ENCODE data around the gene ZNF541. TPM values are rescaled to one million over a fixed set of nuclear protein-coding genes. Genes with fewer than 3 reads are reported as not detected.
A peak's percentile ranks its signal among the peaks of the same experiment; 100 is the strongest.

ZNF541 gene, protein sequence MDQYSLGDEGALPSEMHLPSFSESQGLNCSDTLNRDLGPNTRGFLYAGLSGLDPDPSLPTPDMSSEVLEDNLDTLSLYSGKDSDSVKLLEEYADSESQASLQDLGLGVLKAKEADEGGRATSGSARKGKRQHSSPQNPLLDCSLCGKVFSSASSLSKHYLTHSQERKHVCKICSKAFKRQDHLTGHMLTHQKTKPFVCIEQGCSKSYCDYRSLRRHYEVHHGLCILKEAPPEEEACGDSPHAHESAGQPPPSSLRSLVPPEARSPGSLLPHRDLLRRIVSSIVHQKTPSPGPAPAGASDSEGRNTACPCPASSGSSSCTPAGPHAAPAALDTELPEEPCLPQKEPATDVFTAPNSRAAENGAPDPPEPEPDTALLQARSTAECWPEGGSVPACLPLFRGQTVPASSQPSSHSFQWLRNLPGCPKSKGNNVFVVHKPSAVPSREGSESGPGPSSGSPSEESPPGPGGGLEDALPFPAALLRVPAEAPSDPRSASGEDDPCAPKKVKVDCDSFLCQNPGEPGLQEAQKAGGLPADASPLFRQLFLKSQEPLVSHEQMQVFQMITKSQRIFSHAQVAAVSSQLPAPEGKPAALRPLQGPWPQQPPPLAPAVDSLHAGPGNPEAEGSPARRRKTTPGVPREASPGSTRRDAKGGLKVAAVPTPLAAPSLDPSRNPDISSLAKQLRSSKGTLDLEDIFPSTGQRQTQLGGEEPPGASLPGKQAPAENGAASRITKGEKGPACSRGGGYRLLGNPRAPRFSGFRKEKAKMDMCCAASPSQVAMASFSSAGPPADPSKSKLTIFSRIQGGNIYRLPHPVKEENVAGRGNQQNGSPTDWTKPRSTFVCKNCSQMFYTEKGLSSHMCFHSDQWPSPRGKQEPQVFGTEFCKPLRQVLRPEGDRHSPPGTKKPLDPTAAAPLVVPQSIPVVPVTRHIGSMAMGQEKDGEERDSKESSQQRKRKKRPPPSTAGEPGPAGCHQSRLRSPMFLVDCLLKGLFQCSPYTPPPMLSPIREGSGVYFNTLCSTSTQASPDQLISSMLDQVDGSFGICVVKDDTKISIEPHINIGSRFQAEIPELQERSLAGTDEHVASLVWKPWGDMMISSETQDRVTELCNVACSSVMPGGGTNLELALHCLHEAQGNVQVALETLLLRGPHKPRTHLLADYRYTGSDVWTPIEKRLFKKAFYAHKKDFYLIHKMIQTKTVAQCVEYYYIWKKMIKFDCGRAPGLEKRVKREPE (N-terminal part only)
- total RNA-seq, result 0.47 TPM
- long read RNA-seq, partial matches to known transcripts, result 1 of 3 reads
- long read RNA-seq, other reads (novel, unspliced or antisense), result 2 of 3 reads

DNA sequence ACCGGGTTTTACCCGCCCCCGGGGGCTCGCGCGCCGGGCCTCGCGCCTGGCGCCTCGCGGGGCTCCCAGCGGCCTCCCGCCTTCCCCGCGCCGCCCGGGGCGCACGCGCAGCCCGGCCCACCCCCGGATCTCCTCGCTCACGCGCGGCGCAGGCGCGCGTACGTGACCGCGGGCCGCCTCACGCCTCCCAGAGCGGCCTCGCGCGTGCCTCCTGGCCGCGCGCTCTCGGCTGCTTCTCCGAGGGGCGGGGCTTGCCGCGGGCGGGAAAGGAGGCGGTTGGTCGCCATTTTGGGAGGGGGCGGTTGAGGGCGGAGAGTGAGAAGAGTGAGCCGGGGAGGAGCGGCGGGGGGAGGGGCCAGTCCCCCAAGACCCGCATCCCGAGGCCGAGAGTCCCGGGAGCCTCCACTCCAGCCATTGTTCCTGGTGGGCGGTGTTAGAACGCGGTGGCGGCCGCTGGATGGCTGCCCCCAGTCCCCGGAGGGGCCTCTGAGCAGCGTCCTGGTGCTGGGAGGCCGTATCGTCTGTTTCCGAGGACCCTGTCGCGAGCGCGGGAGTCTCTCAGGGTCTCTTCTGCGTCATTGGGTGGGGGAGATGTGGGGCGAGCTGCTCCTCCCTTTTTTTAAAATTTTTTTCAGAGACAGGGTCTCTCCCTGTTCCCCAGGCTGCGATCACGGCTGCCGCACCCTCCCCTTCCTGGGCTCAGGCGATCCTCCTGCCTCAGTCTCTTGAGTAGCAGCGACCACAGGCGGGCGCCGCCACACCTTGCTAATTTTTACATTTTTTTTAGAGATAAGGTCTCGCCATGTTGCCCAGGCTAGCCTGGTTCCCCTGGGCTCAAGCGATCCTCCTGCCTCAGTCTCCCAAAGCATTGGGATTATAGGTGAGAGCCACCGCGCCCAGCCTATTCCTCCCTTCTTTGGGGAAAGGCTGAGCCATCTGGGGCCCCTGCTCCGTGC is at the start of gene ZNF541:
ZNF541 (minus strand) TSS at position 78 of the 956 bp plus-strand sequence. CDS start 17,292 bp downstream, outside the sequence.
- ATAC-seq (peak; percentile 85), DNase-seq (peak; percentile 78)
- intact Hi-C loops (cut with micrococcal nuclease), result no loop called here

DNA sequence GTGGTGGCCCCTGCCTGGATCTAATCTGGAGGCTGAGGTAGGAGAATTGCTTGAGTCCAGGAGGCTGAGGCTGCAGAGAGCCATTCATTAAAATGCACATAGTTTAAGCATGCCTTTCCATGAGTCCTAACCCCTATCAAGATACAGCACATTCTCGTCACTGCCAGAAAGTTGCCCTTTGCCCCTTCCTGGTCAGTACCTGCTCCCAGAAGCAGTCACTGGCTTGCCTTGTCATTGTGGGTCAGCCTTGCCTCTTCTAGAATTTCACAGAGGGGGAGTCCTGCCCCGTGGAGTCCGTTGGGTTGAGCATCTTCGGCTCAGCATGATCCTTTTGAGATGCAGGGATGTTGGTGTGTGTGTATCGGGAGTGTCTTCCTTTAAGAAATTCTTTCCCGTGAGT is 46.8 kb upstream of the ZNF541 start:
- intact Hi-C loops (cut with micrococcal nuclease), result no loop called here
- DNase-seq (no peak), ATAC-seq (no peak)

DNA sequence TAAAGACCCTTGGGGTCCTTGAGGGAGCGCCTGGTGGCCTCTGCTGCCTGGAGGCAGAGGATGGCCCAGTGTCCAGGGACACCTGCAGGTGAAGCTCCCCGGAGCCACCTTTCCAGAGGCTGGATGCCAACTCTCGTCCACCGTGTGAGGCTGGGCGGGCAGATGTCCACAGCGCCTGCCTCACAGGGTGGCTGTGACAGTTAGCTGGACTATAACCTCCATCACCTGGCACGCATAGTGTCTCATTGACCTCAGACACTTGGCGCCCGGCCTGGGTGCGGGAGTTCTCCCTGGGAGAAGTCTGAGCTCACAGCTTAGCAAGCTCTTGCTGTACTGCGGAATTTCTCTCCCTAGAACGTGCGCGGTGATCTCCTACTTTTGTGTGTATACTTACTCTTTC is 45.8 kb upstream of the ZNF541 start:
- intact Hi-C loops (cut with micrococcal nuclease), result no loop called here
- ATAC-seq (peak; percentile 89), DNase-seq (peak; percentile 91)

DNA sequence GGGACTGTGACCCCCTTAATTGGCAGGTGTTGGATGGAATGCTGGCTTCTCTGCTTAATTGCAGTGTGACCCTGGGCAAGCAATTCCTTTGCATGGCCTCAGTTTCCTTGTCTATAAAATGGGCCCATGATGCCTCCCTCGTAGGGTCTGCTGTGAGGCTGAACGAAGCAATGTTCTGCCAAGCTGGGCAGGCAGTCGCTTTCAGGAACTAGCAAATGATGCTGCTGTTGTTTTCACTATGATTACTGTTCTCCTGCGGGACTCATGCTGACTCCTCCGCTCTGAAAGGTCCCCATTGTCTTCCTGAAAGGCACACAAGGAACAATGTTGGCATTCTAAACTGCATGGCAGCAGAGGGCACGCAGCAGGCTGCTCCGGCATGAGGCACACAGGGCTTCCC is 42.8 kb upstream of the ZNF541 start:
- DNase-seq (no peak), ATAC-seq (no peak)
- intact Hi-C loops (cut with micrococcal nuclease), result no loop called here

DNA sequence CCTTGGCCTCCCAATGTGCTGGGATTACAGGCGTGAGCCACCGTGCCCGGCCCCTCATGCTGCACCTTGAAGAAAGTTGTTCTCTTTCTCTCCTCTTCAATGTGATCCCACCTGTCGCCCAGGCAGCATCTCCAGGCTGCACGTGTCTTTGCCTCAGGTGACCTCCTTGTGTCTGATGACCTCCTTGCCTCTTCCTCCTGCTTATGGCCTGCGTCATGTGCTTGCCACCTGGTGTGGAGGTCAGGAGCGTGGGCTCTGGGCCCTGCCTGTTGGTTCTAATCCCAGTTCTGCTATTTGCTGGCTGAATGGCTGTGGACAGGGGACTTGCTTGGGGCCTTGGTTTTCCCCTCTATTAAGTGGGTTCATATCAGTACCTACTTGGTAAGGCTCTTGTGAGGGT is 42.3 kb upstream of the ZNF541 start:
- intact Hi-C loops (cut with micrococcal nuclease), result no loop called here
- ATAC-seq, result no peak
- no peak for DNase-seq

DNA sequence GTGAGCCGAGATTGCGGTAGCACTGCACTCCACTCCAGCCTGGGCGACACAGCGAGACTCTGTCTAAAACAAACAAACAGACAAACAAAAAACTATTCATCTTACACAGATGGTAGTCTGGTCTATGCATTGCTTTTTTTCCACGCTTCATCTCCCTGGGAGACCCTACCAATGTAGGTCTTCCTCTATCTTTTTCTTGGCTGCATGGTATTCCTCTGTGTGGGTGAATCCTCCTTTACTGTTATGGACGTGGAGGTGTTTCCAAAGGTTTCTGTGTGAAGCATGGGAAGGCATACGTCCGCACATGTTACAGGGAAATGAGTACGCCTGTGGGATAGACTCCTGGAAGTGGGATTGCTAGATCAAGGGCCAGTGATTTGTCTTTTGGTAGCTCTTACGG is 41.6 kb upstream of the ZNF541 start:
- DNase-seq, result no peak
- ATAC-seq, result no peak
- intact Hi-C loops (cut with micrococcal nuclease), result no loop called here

DNA sequence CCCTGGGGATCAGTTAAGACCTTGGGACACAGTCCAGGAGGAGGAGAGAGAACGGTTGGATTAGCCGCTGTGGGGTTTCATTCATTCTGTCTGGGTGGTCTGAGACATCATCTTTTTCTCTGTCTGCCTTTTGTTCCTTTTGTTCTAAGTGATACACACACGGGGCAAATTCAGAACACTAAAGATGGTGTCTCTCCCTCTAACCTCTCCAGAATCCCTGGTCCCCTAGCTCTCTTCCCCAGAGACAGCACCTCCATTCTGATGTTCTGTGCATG is 41.0 kb upstream of the ZNF541 start:
- intact Hi-C loops (cut with micrococcal nuclease), result no loop called here
- DNase-seq (no peak), ATAC-seq (no peak)

DNA sequence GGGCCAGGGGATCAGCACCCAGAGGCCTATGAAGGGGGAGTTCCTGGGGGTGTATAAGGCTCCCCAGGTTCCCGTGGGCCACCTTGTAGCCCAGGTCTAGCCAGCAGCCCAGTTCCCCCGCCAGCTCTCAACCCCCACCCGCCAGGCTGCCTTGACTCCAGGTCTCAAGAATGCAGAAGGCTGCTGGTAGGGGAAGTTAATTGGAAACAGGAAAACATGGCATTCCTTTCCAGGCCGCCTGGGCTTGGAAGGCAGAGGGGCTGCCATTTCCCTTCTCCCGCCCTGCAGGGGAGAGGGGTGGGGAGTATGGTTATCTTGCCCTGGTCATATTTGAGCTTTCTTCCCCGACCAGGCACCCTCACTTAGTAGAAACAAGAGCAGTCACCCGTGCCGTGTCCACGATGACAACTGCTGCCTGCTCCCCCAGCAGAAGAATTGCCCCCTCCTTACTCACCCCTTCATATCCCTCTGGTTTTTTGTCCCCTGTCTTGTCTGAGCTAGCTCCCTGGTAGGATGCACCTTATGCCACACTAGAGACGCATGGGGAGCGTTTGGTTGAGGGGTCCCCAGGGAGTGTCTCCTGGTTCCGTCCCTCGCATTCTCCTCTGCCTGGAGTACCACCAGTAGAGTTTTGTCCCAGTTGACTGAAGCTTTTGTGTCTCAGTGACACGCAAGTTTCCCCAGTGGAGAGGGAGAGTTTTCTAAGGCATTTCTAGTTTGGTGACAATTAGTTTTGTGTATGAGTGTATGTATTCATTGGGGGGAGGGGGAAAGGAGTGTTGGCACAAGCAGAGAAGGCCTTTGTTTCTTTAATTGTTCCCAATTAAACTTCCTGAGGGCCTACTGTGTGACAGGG is 40.4 kb upstream of the ZNF541 start:
- no peak for ATAC-seq
- intact Hi-C loops (cut with micrococcal nuclease), result no loop called here
- DNase-seq, result no peak

DNA sequence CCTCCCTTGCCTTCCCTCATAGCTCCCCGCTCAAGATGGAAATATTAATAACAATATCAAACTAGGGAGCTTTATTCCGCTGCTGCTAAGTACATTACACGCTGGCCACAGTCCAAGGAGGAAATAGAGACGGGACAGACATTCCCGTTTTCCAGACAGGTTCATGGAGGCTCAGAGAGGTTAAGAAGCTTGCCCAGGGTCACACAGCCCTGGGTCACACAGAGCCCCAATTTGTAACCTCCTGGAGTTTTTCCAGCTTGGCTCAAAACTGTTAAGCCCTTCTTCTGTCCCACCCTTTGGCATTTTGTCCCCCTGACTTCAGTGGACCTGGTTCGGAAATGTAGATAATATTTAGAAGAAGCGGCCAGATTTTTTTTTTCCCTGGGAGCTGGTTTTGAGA is 38.0 kb upstream of the ZNF541 start:
- intact Hi-C loops (cut with micrococcal nuclease), result no loop called here
- DNase-seq, result no peak
- no peak for ATAC-seq

DNA sequence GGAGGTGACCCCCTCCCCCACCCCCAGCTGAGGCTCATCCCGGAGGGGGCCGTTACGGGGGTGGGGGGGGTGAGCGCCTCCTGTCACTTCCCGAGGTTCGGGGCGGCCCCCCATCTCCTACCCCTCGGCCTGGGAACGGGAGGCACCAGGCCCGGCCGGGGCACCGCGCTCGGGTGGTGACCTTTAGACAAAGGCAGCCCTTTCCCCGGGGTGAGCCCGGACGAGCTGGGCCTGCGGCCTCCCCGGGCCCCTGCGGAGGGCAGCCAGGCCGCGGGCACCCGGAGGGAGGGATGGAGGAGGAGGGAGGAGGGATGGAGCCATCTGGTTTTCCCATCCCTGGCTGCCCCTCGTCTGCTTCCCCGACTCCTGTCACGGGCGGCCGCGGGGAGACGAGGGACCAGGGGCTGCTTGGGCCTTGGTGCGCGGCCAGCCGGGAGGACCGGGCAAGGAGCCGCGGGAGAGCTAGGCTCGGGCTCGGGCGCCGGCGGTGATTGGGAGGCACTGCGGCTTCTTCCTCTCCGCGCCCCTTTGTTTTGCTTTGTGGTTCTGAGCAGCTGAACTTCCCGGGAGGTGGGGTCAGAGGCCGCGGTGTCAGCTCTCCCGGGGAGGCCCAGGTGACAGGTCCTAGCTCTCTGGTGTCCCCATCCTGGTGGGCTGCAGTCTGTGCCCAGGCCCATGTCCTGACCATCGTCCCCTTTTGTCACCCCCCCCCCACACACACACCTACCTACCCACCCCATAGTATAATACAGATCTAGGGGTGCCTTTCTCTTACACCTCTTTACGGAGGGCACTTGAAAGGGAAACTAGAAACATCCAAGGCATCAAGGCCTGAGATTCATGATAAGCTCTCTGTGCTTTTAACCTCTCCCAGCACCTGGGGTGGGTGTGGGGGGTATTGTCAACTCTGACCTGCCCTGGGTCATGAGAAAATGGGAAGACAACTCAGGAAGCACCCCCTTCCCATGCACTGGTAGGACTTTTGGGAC is 37.3 kb upstream of the ZNF541 start:
- ATAC-seq (peak; percentile 18), DNase-seq (peak; percentile 70)
- intact Hi-C loops (cut with micrococcal nuclease), result no loop called here

DNA sequence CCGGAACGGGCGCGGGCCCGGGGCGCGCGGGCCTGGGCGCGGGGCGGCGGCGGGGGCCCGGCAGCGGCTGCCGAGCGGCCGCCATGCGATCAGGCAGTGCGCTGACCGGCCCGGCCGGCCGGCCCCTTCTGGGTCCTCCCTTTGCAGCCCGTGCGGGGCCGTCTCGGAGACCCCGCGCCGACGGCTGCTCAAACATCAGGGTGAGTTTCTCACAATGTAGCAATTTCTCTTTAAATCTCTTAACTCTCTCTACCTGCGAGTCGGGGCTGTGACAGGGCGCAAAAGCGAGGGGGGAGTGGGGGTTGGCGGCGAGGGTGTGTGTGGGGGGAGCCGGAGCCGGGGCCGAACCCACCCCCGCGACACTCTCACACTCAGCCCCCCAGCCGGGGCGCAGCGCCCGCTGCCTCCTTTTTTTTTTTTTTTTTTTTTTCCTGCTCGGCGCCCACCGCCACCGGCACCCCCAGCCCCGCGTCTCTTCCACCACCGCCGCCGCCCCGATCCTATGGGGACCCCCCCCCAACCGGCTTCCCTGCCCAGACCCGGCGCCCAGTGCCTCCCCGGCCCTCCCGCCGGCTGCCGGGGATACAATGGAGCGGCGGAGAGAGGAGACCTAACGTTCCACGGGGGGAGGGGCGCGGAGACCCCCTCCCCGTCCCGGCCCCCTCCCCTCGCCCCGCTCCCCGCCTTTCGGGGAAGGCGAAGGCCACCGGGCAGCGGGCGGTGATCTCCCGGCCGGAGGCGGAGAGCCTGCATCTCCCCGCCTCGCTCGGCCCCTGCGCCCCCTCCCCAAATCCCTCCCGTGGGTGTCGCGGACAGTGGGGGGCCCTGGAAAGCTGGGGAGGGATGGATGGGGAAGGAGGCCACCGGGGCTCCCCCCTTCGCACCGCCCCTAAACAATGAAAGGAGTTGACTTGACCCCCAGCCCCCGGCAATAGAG is 36.3 kb upstream of the ZNF541 start, which contains the start of gene BICRA:
BICRA (plus strand) TSS at position 166 of the 937 bp plus-strand sequence. CDS start 64,441 bp downstream, outside the sequence.
- DNase-seq (peak; percentile 93), ATAC-seq (peak; percentile 60)
- intact Hi-C loops (cut with micrococcal nuclease), result no loop called here

DNA sequence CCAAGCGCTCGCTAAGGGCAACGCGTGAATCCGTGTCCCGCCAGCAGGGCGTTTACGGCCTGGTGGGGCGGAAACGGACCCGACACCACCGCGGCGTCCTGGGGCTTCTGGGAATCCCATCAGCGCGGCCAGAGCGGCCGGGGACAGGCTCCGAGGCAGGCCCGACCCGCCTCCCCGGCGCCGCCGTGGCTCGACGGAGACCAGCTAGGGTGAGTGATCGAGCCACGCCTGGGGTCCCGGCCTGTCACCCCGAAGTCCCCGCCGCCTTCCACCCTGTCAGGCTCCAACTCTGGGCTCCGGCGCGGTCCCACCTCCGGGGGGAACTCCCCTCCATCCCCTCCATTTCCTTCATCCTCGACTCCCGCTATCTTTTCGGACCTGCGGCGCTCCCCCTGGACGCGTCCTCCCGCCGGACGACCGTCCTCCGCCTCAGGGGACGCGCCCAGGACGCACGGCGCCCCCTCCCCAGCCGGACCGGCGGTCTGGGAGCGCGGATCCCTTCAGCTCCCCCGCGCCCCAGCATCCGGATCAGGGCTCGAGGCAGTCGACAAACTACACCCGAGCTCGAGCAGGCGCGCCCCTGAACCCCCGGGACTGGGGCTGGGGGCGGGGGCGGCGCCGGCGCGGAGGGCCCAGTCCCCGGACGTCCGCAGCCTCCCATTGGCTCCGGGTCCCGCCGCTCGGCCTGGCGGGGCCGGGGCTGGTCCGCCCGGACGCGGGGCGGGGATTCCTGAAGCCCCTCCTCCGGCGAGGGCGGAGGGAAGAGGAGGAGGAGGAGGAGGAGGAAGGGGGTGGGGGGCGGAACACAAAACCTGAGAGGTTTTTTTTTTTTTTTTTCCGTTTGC is 35.3 kb upstream of the ZNF541 start:
- DNase-seq (peak; percentile 97), ATAC-seq (peak; percentile 95)
- intact Hi-C loops (cut with micrococcal nuclease), result no loop called here

DNA sequence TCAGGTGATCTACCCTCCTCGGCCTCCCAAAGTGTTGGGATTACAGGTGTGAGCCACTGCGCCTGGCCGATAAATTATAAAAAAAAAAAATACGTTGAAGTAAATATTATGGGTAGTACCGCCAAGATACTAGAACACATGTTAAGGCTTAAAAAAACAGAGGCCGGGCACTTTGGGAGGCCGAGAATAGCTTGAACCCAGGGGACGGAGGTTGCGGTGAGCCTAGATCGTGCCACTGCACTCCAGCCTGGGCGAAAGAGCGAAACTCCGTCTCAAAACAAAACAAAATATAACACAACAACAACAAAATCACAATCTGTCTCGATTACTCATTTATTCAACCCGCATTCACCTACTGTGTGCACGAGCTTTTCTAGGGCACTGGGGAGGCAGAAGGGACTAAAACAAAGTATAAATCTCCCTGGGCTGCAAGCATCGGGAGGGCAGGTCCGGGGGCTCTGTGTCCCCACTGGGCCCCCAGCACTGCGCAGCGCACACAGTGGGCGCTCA is 34.7 kb upstream of the ZNF541 start:
- intact Hi-C loops (cut with micrococcal nuclease), result no loop called here

More for the DNA sequence above, 34.7 kb upstream of the ZNF541 start:
- ATAC-seq (no peak), DNase-seq (no peak)

Measured in left ventricle myocardium superior (tissue), 1 donor.